Middle frontal gyrus (tissue), 1 donor: ENCODE results near the gene CTDP1.
"Not testable (repeated sequence)": the region's sequence is repeated elsewhere in the genome, so short reads cannot be mapped to it uniquely, and the experiment has no call there.

Experiments
- DNase-seq: peaks from one replicate; pipeline ENCODE4 v3.0.0-alpha.2; 2015; ENCODE audit warnings: low spot score; ENCODE audit errors: extremely low spot score

The CTDP1 gene

DNA sequence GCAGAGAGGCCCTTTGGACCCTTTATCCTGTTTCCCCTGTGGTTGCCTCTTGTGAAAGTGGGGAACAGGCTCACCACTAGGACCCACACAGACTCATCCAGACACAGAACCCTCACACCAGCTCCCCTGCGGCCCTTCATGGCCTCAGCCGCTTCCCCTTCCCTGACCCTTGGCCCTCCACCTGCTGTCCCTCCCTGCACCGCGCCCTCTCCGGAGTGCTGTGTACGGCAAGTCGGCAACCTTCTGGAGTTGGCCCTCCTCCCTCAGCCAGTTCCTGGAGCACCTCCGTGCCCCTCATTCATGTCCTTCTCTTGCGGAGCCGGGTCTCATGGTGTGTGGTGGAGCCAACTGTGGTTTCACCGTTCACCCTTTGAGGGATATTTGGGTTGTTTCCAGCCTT, 44.0 kb downstream of the CTDP1 start:
- DNase-seq, result no peak

DNA sequence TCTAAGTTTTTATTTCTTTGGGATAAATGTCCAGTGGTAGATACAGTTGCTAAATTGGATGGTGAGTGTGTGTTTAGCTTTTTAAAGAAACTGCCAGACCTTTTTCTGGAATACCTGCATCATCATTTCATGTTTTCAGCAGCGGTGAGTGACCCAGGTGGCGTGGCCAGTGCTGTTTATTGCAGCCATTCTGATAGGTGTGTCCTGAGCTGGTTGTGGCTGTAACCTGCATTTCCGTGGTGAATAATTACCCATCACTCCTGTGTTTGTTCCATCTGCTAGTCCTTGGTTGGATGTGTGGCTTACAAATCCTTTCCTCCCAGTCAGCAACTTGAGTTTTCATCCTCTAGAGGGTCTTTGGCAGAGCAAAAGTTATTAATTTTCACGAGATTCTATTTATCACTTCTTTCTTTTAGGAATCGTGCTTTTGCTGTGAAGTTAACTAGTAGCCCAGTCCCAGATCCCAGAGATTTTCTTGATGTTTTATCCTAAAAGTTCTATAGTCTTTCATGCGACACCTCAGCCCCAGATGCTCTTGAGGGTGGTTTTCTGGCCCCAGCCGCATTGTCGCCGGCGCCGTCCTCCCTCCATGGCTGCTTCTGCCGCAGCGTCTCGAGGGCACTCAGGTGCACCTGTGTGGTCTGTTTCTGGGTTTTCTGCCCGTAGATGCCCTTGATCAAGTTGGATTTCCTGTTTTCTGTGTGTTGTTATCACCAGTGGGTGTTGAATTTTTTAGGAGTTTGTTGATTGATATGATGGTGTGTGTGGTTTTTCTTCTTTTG, 44.9 kb downstream of the CTDP1 start:
- no peak for DNase-seq

DNA sequence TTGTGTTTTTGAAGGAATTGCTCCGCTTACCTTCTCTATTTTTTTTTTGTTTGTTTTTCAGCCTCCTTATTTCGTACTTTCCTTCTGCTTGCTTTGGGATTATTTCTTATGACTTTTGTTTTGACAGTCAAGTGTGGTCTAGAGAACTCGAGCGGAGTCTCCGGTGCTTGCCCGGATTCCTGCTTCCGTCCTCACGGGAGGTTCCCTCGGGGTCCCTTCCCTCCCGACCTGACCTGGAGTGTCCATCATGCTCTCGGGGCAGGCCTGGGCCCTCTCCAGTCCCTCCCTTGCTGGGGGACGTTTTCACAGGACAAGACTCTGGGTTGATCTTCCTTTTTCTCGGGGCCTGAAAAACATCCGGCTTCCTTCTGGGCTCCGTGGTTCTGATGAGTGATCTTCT, 45.9 kb downstream of the CTDP1 start:
- no peak for DNase-seq

DNA sequence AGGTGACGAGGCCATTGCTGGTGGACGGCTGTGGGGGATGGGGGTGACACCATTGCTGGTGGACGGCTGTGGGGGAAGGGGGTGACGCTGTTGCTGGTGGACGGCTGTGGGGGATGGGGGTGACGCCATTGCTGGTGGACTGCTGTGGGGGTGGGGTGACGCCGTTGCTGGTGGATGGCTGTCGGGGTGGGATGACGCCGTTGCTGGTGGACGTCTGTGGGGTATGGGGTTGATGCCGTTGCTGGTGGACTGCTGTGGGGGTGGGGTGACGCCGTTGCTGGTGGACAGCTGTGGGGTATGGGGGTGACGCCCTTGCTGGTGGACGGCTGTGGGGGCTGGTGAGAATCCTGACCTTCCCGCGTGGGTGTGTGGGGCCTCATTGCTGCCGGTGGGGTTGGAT, 47.1 kb downstream of the CTDP1 start:
- DNase-seq, result no peak

DNA sequence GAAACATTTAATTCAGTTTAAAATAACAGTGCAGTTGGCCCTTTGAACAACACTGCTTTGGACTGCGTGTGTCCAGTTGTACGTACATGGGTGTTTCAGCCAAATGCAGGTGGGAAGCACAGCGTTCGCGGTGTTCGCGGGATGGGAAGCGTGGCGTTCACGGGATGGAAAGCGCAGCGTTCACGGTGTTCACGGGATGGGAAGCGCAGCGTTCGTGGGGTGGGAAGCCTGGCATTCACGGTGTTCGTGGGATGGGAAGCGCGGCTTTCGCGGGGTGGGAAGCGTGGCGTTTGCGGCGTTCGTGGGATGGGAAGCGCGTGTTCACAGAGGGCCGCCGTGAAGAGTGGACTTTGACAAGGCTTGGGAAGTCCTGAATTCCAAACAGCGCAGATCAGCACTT, 47.6 kb downstream of the CTDP1 start:
- DNase-seq, result no peak

DNA sequence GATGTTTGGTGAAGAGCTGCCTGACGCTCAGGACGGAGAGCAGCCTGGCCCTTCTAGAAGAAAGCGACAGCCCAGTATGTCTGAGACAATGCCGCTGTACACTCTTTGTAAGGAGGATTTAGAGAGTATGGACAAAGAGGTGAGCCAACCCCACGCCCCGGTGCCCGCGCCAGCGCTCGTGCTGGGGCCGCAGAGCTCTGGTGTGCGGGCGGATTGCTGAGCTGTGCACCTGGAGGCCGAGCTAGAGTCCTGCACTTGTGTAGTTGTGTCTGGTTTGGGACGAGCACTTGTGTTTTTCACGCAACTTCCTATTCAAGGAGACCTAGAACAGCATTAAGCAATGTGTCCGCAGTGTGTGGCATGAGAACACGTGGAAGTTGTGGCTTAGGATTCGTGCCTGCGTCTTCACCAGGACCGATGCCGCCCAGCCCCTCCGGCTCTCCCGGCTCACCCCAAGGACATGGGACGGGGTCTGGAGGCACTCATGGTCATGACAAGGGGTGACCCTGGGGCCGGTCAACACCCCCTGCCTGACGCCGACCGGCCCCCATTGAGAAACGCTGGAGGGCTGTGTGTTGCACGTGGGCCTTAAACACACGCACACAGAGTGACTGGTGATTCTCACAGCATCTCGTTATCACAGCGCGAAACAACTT, 49.5 kb downstream of the CTDP1 start:
- no peak for DNase-seq

DNA sequence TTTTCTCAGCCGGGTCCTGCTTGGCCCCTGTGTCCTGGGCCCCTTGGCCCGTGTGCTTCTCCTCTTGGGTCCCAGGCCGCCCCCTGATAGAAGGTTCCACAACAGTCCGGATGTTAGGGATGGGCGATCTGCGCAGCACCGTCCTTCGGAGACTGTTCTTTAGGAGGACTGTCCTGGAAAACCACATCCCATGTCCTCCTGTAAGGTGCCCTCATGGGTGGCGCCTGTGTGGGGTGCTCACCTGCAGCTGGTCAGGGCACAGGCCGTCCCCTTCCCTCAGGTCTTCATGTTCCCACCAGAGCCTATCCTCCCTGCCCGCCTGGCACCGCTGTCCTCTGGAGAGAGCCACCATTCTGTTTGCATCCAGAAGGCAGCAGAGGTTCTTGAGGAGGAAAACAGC, 50.0 kb downstream of the CTDP1 start:
- DNase-seq, result no peak

DNA sequence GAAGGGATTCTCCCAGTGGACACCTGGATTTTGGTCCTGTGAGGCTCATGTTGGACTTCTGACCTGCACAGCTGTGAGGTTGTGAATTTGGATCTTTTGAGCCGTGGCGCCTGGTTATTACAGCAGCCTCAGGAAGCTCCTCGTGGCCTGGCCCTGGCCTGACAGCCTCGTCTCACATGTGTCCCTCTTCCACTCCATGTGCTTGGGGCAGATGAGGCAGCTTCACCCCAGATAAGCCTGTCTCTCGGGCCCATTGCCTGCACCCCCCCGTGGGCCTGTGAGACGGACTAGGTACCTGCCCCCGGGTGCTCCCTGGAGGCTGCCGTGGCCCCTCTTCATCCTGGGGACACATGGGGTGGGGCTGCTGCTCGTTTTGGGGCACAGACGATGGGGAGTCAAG, 51.2 kb downstream of the CTDP1 start:
- DNase-seq, result no peak

DNA sequence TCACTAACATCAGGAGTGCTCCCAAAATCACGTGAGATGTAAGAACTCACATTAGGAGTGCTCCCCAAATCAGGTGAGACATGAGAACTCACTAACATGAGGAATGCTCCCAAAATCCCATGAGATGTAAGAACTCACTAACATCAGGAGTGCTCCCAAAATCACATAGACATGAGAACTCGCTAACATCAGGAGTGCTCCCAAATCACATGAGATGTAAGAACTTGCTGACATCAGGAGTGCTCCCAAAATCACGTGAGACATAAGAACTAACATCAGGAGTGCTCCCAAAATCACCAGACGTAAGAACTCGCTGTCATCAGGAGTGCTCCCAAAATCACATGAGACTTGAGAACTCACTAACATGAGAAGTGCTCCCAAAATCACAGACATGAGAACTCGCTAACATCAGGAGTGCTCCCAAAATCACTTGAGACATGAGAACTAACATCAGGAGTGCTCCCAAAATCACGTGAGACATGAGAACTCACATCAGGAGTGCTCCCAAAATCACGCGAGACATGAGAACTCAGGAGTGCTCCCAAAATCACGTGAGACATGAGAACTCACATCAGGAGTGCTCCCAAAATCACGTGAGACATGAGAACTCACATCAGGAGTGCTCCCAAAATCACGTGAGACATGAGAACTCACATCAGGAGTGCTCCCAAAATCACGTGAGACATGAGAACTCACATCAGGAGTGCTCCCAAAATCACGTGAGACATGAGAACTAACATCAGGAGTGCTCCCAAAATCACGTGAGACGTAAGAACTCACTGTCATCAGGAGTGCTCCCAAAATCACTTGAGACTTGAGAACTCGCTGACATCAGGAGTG, 52.5 kb downstream of the CTDP1 start:
- not testable (repeated sequence) for DNase-seq

DNA sequence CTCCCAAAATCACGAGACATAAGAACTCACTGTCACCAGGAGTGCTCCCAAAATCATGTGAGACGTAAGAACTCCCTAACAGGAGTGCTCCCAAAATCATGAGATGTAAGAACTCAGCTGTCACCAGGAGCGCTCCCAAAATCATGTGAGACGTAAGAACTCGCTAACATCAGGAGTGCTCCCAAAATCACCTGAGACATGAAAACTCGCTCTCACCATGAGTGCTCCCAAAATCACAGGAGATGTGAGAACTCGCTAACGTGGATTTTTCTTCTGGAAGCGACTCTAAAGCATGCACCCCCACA, 53.1 kb downstream of the CTDP1 start:
- DNase-seq, result no peak

DNA sequence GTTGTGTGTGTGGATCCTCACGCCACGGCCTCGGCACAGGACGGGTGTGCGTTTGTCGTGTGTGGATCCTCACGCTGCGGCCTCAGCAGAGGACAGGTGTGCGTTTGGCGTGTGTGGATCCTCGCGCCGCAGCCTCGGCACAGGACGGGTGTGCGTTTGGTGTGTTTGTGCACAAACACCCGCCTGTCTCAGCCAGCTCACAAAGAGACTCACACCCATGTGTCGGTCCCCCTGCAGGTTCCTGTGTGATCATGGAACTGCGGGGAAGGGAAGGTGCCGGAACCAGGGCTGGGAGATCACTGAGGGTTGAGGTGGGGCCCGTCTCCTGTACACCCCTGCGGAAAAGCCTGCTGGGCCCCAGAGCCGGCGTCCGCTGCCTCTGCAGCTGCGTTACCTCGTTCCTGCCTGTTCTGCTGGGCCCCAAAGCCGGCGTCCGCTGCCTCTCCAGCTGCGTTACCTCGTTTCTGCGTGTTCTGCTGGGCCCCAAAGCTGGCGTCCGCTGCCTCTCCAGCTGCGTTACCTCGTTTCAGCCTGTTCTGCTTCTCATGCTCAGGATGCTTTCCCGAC, 53.6 kb downstream of the CTDP1 start:
- DNase-seq, result no peak

DNA sequence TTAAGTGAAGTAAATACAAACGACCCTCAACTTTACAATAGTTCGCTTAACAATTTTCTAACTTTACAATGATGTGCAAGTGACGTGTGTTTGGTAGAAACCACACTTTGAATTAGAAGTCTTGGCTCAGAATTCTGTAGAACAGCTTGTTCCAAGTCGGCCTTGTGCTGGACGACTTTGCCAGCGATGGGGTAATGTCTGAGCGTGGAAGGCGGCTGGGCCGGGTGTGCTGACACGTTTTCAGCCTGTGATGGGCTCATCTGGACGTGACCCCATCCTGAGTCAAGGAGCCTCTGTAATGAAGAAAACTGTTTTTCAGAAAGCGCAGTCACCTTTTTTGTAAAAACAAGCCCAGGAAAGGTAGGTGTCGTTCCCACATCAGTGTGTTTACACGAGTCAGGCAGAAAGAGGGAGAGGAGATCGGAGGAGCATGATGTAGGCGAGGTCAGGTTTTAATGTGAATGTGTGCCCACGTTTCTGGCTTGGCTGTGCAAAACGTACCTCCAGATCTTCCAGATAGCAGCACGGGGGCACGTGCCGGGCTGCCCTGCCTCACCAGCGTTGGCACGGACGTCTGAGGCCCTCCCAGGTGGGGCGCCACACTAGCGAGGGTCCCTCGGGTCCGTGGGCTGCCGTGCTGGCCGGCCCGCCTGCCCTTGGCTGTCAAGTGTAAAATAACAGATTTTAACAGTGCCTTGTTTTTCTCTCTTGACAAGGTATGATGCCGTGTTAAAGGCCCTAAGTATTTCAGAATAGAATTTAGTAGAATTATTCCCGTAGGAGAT, 54.6 kb downstream of the CTDP1 start:
- no peak for DNase-seq

DNA sequence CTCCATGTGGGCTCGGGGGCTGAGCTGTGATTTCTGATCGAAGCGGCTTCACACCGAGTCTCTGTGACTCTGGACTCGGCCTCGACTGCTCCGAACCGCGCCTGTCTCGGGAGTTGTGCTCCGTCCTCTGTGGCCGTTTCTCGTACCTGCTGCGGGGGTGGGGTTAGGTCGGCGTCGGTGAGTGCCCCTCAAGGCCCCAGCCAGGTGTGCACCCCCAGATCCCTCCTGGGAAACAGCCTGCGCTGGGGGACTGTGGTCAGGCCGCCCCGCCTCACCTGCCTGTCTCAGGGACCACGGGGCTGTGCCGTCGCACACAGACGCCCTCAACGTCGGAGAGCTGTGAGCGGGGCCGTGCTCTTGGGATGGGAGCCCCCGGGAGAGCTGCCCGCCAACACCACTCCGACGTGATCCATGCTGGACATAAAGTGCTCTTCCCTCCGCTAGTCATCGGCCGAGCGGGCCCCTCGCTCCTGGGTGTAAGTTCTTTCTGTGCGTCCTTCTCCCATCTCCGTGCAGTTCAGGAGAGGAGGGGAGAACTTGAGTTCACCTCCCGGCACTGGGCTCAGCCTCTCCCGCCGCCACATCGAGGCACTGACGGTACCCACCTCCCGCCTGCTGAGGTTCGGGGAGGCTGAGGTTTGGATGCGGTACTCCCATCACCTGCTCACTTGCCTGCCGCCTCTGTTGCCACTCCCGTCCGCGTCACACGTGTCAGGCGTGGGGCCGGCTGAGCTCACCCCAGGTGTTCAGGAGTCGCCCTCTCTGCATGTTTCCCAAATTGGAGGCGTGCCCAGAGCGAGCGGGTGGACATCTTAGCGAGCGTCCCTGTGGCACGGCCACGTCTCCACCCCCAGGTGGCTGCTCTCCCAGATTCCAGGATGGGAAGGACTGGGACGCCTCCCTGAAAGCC, 55.7 kb downstream of the CTDP1 start:
- no peak for DNase-seq

DNA sequence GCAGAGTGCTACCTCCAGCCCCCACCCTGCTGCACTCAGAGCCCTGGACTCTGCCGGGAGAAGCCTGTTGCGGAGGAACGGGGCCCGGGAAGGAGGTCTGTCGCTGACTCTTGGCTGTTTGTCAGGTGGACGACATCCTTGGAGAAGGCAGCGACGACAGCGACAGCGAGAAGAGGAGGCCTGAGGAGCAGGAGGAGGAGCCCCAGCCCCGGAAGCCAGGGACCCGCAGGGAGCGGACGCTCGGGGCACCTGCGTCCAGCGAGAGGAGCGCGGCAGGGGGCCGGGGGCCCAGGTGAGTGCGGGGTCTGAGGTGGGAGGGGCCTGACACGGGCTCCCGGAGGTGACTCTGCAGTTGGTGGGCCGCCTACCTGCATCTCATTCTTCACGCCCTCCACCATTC, 56.6 kb downstream of the CTDP1 start:
- no peak for DNase-seq

DNA sequence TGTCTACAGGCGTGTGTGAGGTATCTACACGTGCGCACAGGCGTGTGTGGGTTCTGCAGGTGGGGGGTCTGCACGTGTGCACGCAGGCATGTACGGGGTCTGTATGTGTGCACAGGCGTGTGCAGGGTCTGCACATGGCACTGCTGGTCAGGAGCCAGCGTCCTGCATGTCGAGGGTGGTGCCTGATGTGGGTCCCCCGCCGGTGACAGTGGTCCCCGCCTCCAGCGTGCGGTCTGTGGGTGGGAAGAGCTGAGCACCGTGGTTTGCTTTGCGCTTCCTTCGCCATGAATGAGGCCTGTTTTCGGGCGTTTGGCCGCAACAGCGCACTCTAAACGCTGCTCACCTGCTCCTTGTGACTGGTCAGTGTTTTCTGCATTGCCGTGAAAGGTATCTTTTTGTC, 57.2 kb downstream of the CTDP1 start:
- no peak for DNase-seq

DNA sequence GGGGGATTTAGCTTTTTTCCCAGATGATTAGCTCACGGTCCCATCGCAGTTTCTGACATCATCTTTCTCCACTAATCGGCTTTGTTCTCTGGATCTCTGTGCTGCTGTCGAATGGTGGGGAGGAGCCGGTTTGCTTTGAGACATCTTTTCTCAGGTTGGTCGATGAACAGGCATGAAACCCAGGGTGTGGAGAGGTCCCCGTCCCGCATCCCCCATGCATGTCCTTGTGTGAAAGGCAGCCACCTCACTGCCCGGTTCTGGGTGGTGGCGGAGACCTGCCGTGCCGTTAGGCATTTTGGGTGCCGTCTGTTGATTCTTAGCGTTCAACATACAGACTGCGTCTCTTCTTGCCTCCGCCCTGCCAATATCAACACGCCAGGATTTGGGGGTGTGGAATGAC, 57.8 kb downstream of the CTDP1 start:
- DNase-seq, result no peak

DNA sequence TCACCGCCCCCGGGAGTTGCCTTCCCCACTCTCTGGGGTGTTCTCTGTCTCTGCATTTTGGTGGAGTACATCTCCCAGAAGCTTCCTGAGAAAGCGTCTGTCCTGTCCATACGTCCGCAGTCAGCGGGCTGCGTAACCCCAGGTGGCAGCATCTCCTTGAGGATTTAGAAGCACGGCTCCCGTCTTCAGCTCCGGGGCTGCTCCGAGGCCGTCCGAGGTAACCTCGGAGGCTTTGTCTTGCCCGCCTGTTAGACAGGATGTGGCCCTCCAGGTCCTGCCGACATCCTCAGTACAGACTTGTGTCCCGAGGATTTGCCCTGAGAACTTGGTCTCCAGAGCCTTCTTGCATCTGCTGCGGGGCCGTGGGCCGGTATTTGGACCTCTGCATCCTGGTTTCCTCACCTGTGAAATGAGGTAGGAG, 58.4 kb downstream of the CTDP1 start:
- DNase-seq, result no peak

DNA sequence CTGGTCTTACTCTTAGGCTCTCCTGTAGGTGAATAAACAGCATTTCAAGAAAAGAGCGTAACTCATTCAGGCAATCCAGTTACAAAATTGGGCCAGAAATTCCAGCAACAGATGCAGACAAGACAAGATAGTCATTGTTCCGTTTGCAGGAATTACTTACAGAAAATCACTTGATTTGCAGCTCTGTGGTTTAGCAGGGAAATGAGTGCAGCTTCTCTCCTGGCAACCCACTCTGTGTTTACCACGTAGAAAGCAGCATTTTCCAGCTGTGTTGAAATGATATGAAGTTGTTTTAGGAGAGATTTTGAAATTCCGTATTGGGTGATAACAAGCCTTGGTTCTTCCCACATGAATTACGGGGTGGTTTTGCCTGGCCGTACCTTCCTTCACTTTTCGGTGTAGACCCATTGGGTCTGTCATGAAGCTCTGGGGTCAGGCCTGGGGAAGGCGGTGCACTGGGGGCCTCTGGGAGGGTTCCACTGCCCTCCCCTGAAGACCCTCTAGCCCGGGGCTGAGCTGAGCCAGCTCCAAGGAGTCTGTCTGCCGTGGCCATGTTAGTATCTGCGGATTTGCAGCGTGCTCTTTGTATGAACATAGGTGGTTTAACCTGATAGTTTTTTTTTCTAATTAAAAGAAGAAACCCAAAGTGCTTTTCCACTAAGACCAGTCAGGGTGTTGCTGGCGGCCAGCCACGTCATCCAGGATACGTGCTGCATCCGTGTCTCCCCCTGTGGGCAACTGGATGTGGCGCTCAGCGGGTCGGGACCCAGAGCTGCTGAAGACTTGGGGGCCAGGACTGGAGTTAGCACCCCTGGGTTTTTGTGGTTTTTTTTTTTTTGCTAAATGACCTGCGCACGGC, 59.2 kb downstream of the CTDP1 start:
- DNase-seq, result peak; percentile 23

DNA sequence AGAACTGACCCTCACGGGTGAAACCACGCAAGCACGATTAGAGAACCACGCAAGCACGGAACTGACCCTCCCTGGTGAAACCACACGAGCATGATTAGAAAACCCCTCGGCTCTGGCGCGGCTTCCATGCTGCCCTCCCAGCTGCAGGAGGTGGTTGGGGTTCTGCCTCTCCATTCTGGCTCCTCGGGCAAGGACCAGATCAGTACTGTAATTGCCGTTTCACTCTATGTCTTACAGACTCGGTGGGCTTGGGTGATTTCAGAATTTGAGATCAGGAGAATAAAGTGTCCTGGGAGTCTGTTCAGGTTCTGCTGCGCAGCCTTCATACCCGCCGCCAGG, 59.8 kb downstream of the CTDP1 start:
- DNase-seq, result no peak
